ENCODE measurements around the gene DGKA. TPM values are rescaled to one million over a fixed set of nuclear protein-coding genes. Genes with fewer than 3 reads are reported as not detected.
"Not testable (repeated sequence)": the region's sequence is repeated elsewhere in the genome, so short reads cannot be mapped to it uniquely, and the experiment has no call there.

Gene DGKA
- total RNA-seq, 1 donor, result 45.8 TPM

DNA sequence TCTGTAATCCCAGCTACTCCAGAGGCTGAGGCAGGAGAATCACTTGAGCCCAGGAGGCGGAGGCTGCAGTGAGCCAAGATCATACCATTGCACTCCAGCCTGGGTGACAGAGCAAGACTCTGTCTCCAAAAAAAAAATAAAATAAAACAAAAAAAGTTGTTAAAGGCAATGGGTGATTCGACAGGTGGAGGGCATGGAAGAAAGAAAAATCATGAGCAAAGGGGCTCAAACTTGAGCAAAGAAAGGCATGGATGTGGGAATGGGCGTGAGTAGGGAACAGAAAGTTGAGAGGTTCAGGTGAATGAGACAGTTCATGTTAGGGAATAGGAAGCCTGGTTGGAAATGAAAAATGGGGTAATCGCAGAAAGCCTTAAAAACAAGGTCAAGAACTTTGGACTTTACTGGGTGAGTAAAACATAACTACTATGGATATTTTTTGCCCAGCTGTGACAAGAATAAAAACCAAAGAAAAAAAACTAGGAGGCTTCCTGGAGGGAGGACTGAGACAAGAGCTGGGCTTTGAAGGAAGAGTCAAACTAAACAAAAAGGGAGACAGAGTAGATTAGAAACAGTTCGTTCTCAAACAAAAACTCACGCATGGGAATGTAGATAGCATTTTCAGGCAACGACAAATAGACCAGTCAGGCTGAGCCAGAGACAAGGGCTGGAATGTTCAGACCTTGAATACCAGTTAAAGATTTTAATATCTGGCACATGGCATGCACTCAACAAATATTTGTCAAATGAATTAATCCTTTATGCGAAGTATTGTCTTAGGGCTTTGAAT lies 22.0 kb upstream of the DGKA start:
- no peak for DNase-seq (ENCODE audit: low read depth)
- TF ChIP-seq, protein P1, sequence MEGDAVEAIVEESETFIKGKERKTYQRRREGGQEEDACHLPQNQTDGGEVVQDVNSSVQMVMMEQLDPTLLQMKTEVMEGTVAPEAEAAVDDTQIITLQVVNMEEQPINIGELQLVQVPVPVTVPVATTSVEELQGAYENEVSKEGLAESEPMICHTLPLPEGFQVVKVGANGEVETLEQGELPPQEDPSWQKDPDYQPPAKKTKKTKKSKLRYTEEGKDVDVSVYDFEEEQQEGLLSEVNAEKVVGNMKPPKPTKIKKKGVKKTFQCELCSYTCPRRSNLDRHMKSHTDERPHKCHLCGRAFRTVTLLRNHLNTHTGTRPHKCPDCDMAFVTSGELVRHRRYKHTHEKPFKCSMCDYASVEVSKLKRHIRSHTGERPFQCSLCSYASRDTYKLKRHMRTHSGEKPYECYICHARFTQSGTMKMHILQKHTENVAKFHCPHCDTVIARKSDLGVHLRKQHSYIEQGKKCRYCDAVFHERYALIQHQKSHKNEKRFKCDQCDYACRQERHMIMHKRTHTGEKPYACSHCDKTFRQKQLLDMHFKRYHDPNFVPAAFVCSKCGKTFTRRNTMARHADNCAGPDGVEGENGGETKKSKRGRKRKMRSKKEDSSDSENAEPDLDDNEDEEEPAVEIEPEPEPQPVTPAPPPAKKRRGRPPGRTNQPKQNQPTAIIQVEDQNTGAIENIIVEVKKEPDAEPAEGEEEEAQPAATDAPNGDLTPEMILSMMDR (IDR thresholded peaks at IDR 0.05; ENCODE audit: insufficient read depth, low read depth, low read length), result no peak
- no peak overlapping the region for H3K4me3 ChIP-seq (ENCODE audit: low read depth, low read length)

DNA sequence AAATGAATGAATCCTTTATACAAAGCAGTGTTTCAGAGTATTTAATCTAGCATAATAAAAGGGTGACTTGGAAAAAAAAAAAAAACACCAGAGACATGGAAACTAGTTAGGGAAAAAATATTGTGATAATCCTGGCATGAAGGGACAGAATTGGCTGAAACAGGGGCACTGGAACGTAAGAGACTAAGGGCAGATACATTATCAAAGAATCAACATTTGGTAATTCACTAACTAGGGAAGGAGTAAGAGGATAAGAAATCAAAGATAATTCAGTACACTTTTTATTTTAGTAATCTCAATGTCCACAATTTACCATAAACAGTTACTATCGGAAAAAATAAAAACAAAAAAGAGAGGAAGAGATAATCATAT lies 21.5 kb upstream of the DGKA start:
- no peak for DNase-seq (ENCODE audit: low read depth)
- no peak overlapping the region for H3K4me3 ChIP-seq (ENCODE audit: low read depth, low read length)
- TF ChIP-seq, protein P1 (IDR thresholded peaks at IDR 0.05; ENCODE audit: insufficient read depth, low read depth, low read length), result no peak

DNA sequence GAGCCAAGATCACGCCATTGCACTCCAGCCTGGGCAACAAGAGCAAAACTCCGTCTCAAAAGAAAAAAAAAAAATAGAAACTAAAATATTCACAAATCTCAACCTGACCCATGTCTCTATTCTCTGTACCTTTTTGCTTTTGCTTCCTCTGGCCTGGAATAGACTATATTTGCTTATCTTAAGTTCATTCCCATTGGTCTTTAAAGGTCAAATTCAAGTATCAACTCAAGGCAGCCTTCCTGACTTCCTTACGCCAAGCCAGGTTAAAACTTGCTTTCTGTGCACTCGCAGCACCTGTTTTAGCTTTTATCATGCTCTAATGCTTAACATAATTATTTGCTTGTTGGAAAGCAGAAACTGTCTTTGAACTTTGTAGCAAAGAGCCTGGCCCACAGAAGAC lies 18.1 kb upstream of the DGKA start:
- DNase-seq (ENCODE audit: low read depth), result no peak
- TF ChIP-seq, protein P1 (IDR thresholded peaks at IDR 0.05; ENCODE audit: insufficient read depth, low read depth, low read length), result no peak
- no peak overlapping the region for H3K4me3 ChIP-seq (ENCODE audit: low read depth, low read length)

DNA sequence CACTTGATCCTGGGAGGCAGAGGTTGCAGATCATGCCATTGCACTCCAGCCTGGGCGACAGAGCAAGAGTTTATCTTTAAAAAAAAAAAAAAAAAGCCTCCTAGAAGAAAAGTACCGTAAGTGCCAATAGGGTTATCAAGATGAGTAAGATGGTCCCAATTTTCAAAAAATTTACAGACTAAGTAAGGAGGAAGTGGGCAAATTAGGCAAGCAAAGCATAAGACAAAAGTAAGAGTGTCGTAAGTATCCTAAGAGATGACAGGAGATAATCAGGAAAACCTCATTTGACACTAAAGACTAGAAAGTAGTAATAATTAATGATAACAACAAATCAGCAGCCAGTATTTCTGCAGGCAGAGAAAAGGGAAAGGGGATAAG lies 15.5 kb upstream of the DGKA start:
- TF ChIP-seq, protein P1 (IDR thresholded peaks at IDR 0.05; ENCODE audit: insufficient read depth, low read depth, low read length), result no peak
- H3K4me3 ChIP-seq (ENCODE audit: low read depth, low read length), result no peak overlapping the region
- no peak for DNase-seq (ENCODE audit: low read depth)

DNA sequence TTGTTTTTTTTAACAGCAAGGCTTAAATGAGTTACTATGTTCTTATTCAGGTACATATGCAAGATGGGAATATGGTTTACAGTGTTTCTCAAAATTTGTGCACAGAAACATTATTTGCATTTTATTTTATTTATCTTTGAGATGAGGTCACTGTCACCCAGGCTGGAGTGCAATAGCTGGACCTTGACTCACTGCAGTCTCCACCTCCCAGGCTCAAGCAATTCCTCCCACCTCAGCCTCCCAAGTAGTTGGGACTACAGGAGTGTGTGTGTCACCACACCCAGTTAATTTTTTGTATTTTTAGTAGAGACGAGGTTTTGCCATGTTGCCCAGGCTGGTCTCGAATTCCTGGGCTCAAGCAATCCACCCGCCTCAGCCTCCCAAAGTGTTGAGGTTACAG lies 11.9 kb upstream of the DGKA start:
- DNase-seq (ENCODE audit: low read depth); H3K4me3 ChIP-seq (ENCODE audit: low read depth, low read length): not testable (repeated sequence)

DNA sequence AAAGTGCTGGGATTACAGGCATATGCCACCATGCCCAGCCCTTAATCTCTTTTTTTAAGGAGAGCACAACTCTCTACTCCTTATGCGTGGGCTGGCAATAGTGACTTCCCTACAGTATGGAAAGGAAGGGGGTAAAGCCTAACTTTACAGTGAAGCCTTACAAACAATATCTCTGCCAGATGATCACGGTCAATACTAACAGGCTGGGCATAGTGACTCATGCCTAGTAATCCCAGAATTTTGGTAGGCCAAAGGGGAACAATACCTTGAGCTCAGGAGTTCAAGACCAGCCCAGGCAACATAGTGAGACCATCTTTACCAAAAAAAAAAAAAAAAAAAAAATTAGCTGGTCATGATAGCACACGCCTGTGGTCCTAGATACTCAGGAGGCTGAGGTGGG lies 8.8 kb upstream of the DGKA start:
- no peak for DNase-seq (ENCODE audit: low read depth)
- TF ChIP-seq, protein P1 (IDR thresholded peaks at IDR 0.05; ENCODE audit: insufficient read depth, low read depth, low read length), result no peak
- H3K4me3 ChIP-seq (ENCODE audit: low read depth, low read length), result no peak overlapping the region

DNA sequence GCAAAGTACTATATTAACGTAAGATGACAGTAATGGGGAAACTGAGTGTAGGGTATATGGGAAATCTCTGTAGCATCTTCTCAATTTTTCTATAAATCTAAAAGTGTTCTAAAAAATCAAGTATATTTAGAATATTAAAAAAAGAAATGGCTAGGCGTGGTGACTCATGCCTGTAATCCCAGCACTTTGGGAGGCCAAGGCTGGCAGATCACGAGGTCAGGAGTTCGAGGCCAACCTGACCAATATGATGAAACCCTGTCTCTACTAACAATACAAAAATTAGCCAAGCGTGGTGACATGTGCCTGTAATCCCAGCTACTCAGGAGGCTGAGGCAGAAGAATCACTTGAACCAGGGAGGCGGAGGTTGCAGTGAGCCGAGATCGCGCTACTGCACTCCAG lies 7.3 kb upstream of the DGKA start:
- H3K4me3 ChIP-seq (ENCODE audit: low read depth, low read length); DNase-seq (ENCODE audit: low read depth): not testable (repeated sequence)

DNA sequence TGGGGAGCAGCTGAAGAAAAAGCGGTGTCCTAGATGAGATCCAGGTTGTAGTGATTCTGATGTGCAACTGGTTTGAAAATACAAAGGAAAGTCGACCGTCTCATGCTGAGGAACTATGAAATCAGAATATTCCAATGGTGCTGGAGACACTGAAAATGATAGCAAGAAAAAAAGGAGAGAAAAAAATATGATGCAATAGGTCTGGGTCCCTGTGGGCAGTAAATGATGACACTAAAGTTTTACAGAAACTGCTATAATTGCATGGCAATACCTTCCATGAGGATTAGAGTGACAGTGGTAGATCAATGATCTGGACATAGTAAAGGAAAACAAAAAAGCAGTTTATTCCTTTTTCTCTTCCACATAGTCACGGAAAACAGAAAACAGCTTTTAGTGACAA lies 5.6 kb upstream of the DGKA start:
- TF ChIP-seq, protein P1 (IDR thresholded peaks at IDR 0.05; ENCODE audit: insufficient read depth, low read depth, low read length), result no peak
- no peak for DNase-seq (ENCODE audit: low read depth)
- no peak overlapping the region for H3K4me3 ChIP-seq (ENCODE audit: low read depth, low read length)

Measured in fibroblast of villous mesenchyme (primary cell).